ENCODE results near the gene SEMA6B. TPM values are rescaled to one million over a fixed set of nuclear protein-coding genes. Genes with fewer than 3 reads are reported as not detected.

Gene SEMA6B
- total and polyA plus RNA-seq, 2 of the 8 experiments (the other 6 are each of a cell fraction or from before 2014, with no cell fraction given): 31.3 to 54.4 TPM

GRCh38 chr19:4510435-4511255, 48.8 kb downstream of the SEMA6B start:
- Histone ChIP-seq H3K79me1 (ENCODE audit: low read depth, low read length) (peaks cover 2% of the 10 kb centered on the region; the same call in 1 of the 2 replicates), H3K4me1 (replicated peaks in 1 of 4; ENCODE audit: control insufficient read depth in 3 of 4, insufficient read depth in 4 of 4, low read length in 3 of 4) (no peaks in the 10 kb centered on the region), H3K56ac (replicated peaks; ENCODE audit: insufficient read length, low read depth, low read length) (no peak overlapping the region), H3K14ac (ENCODE audit: insufficient read length) (no peak overlapping the region), H3K4me2 (ENCODE audit: insufficient read depth in 1 of 2, low read depth in 2 of 2, low read length in 2 of 2) (no peak overlapping the region), H2AFZ (ENCODE audit: low read length) (no peak overlapping the region), H2BK5ac (ENCODE audit: low read depth, low read length) (no peak overlapping the region), H2AK5ac (ENCODE audit: low read depth, low read length) (no peak overlapping the region), H2BK20ac (ENCODE audit: low read length) (no peak overlapping the region), H3K9ac (replicated peaks in 1 of 4; ENCODE audit: extremely low read depth in 1 of 4, low read depth in 3 of 4, low read length in 3 of 4) (no peak overlapping the region; a peak in 1 of 7 replicates), H3K18ac (ENCODE audit: extremely low read depth, low read length) (no peak overlapping the region), H3K27ac (ENCODE audit: low read depth, low read length) (no peak overlapping the region), H3K23me2 (ENCODE audit: low read depth, low read length) (no peaks in the 10 kb centered on the region), H2BK12ac (ENCODE audit: low read depth, low read length) (no peak overlapping the region), H3K23ac (ENCODE audit: insufficient read length) (no peak overlapping the region), H2BK15ac (ENCODE audit: low read length) (no peak overlapping the region), H3K36me3 (ENCODE audit: control insufficient read depth in 2 of 4, insufficient read depth in 4 of 4, low read length in 3 of 4) (no peaks in the 10 kb centered on the region; a peak in 1 of 8 replicates), H2BK120ac (replicated peaks; ENCODE audit: low read depth, low read length) (no peak overlapping the region), H3K9me3 (ENCODE audit: insufficient read depth in 2 of 2, low read depth in 1 of 2, low read length in 1 of 2) (no peaks in the 10 kb centered on the region), H4K8ac (ENCODE audit: extremely low read depth, insufficient read depth, low read length) (no peak overlapping the region), H4K91ac (replicated peaks; ENCODE audit: insufficient read length, low read length) (no peak overlapping the region), H3K79me2 (ENCODE audit: control insufficient read depth in 1 of 2, insufficient read depth in 2 of 2, low read length in 2 of 2) (no peaks in the 10 kb centered on the region), H3K4me3 (ENCODE audit: extremely low read depth in 1 of 4, insufficient read depth in 2 of 4, low read depth in 3 of 4, low read length in 4 of 4) (no peak overlapping the region), H4K5ac (ENCODE audit: insufficient read length, low read depth, low read length) (no peak overlapping the region), H4K20me1 (replicated peaks in 1 of 2; ENCODE audit: control insufficient read depth in 1 of 2, insufficient read depth in 2 of 2, low read length in 2 of 2) (peaks cover 12 to 13% of the 10 kb centered on the region in 2 experiments), H3K27me3 (replicated peaks in 1 of 4; ENCODE audit: control insufficient read depth in 3 of 4, extremely low read depth in 1 of 4, insufficient read depth in 3 of 4, low read length in 3 of 4) (peaks cover 4 to 46% (median 33%) of the 10 kb centered on the region in 4 experiments), H3K4ac (replicated peaks; ENCODE audit: insufficient read length, low read depth, low read length) (no peak overlapping the region)
- FAIRE-seq (no peak), DNase-seq (ENCODE audit: low read depth in 1 of 2, low spot score in 2 of 2) (no peak)
- POLR2A ChIA-PET (ENCODE audit: partially characterized antibody): interaction anchor here (0.6 to 0.7 kb wide), 3 partner anchors 7 to 1323 kb away, joined by 3 to 4 read pairs (median 3); no protein-coding TSS in a partner anchor
- TF ChIP-seq POLR2AphosphoS5 (IDR thresholded peaks at IDR 0.05; ENCODE audit: low read depth, low read length) (peak; percentile 67), CHD1 (IDR thresholded peaks at IDR 0.05; ENCODE audit: low read depth, low read length) (no peak)
- 91% methylated on average over 37 of the region's 37 CpGs; no CpG with 5 or more reads in 1 of the 2 experiments for WGBS, 2 experiments (ENCODE audit: extremely low coverage in 1 of 2, insufficient coverage in 1 of 2, insufficient read length in 1 of 2, insufficient replicate concordance in 2 of 2, low coverage in 1 of 2, low lambda C conversion rate in 2 of 2, missing lambda C conversion rate in 1 of 2)
- CTCF ChIA-PET (ENCODE audit: partially characterized antibody): interaction anchor here (1.0 to 5.2 kb wide), 4 partner anchors 10 to 123 kb away, joined by 3 to 40 read pairs (median 4); no protein-coding TSS in a partner anchor

All from H1 (cell line).